ENCODE data around the gene MAD1L1.

GRCh38 chr7:1813394-1814088 is 419.2 kb downstream of the MAD1L1 start:
- no peak for TF ChIP-seq CTCF (IDR thresholded peaks at IDR 0.05)
- TF ChIP-seq POLR2AphosphoS5 (IDR thresholded peaks at IDR 0.05), result no peak
- no peak for TF ChIP-seq POLR2A (IDR thresholded peaks at IDR 0.05)
- no peak for TF ChIP-seq EP300 (IDR thresholded peaks at IDR 0.05; ENCODE audit: low read depth)
